HEK293 (cell line): Measurements from ENCODE around the gene KRAS.

Experiments used
- CTCF ChIA-PET: fragments of 350-600 bp; formaldehyde crosslinking; extraction: SDS; loops from one replicate; lab custom pipeline; 2021; ENCODE audit warnings: antibody characterized with exemption; lab: Yijun Ruan, JAX
- POLR2A ChIA-PET: fragments of 300-600 bp; formaldehyde crosslinking; extraction: SDS; loops from one replicate; lab custom pipeline; 2020; ENCODE audit warnings: antibody characterized with exemption, inconsistent platforms; lab: Yijun Ruan, JAX
- H3K27ac ChIP-seq: fragments of 200-500 bp; sonication (Bioruptor generic); 2 replicates; pipeline ENCODE4 v1.5.1; 2014; ENCODE audit warnings: low read depth, low read length, control low read depth, inconsistent platforms; ENCODE audit errors: extremely low read depth
- H3K36me3 ChIP-seq, 2 experiments: fragments of 200-500 bp in 1 of 2; sonication (Bioruptor generic) in 1 of 2; 1 replicate in 1 of 2; 2 replicates in 1 of 2; pipeline ENCODE4 v1.5.1; 2014 to 2017; ENCODE audit warnings: inconsistent platforms in 2 of 2, low read length in 2 of 2; ENCODE audit not compliant: control insufficient read depth in 2 of 2, insufficient read depth in 1 of 2
- H3K4me1 ChIP-seq: fragments of 200-500 bp; sonication (Bioruptor generic); 2 replicates; pipeline ENCODE4 v1.5.1; 2014; ENCODE audit warnings: mild to moderate bottlenecking, low read length, inconsistent platforms; ENCODE audit not compliant: control insufficient read depth, insufficient read depth
- H3K4me3 ChIP-seq: 2 replicates; pipeline ENCODE4 v1.5.1; 2011; ENCODE audit warnings: low read depth, mild to moderate bottlenecking, control low read depth, low read length, moderate library complexity
- H3K9me3 ChIP-seq: fragments of 200-500 bp; sonication (Bioruptor generic); 2 replicates; pipeline ENCODE4 v1.5.1; 2014; ENCODE audit warnings: low read depth, low read length, inconsistent platforms; ENCODE audit not compliant: control insufficient read depth, insufficient read depth
- GFI1B ChIP-seq: fragments of 450-650 bp; formaldehyde crosslinking; IDR thresholded peaks from 2 replicates; pipeline ENCODE4 v1.5.1; 2016; ENCODE audit warnings: missing biosample characterization, missing genetic modification characterization
- HOXA7 ChIP-seq: sonication (generic); formaldehyde crosslinking; IDR thresholded peaks from 2 replicates; pipeline ENCODE4 v1.8.1; 2022; ENCODE audit warnings: missing genetic modification reagents, borderline replicate concordance
- HOXD13 ChIP-seq: sonication (generic); formaldehyde crosslinking; IDR thresholded peaks from 2 replicates; pipeline ENCODE4 v1.8.0; 2022; ENCODE audit warnings: missing genetic modification reagents, borderline replicate concordance
- PRDM1 ChIP-seq: fragments of 450-650 bp; formaldehyde crosslinking; IDR thresholded peaks from 2 replicates; pipeline ENCODE4; 2016; ENCODE audit warnings: missing biosample characterization, missing genetic modification characterization
- SETDB1 ChIP-seq: IDR thresholded peaks from one replicate; pipeline ENCODE4 v1.6.1; 2017; ENCODE audit warnings: mild to moderate bottlenecking, low read length, moderate library complexity, mixed read lengths; ENCODE audit not compliant: insufficient read length
- SP2 ChIP-seq: fragments of 450-650 bp; formaldehyde crosslinking; IDR thresholded peaks from 2 replicates; pipeline ENCODE4 v1.5.1; 2016; ENCODE audit warnings: missing biosample characterization, missing genetic modification characterization
- SP3 ChIP-seq: fragments of 450-650 bp; formaldehyde crosslinking; IDR thresholded peaks from 2 replicates; pipeline ENCODE4 v1.5.1; 2016; ENCODE audit warnings: missing biosample characterization, missing genetic modification characterization
- YY2 ChIP-seq: fragments of 450-650 bp; formaldehyde crosslinking; IDR thresholded peaks from 2 replicates; pipeline ENCODE4 v1.5.1; 2016; ENCODE audit warnings: missing biosample characterization, missing genetic modification characterization
- ZFP69B ChIP-seq: fragments of 450-650 bp; formaldehyde crosslinking; IDR thresholded peaks from 2 replicates; pipeline ENCODE4 v1.5.1; 2016; ENCODE audit warnings: missing biosample characterization, missing genetic modification characterization
- ZNF10 ChIP-seq: fragments of 450-650 bp; formaldehyde crosslinking; IDR thresholded peaks from 2 replicates; pipeline ENCODE4 v1.5.1; 2017; ENCODE audit warnings: missing biosample characterization, missing genetic modification characterization
- ZNF16 ChIP-seq: fragments of 450-650 bp; formaldehyde crosslinking; IDR thresholded peaks from 2 replicates; pipeline ENCODE4 v1.5.1; 2016; ENCODE audit warnings: low read depth, missing biosample characterization, missing genetic modification characterization
- ZNF19 ChIP-seq: fragments of 450-650 bp; formaldehyde crosslinking; IDR thresholded peaks from 2 replicates; pipeline ENCODE4; 2016; ENCODE audit warnings: missing biosample characterization, missing genetic modification characterization, low read depth
- ZNF202 ChIP-seq: fragments of 450-650 bp; formaldehyde crosslinking; IDR thresholded peaks from 2 replicates; pipeline ENCODE4 v1.5.1; 2016; ENCODE audit warnings: missing biosample characterization, missing genetic modification characterization, borderline replicate concordance
- ZNF391 ChIP-seq: fragments of 450-650 bp; formaldehyde crosslinking; IDR thresholded peaks from 2 replicates; pipeline ENCODE4 v1.5.1; 2016; ENCODE audit warnings: low read depth, missing biosample characterization, missing genetic modification characterization, borderline replicate concordance
- ZNF473 ChIP-seq: fragments of 450-650 bp; formaldehyde crosslinking; IDR thresholded peaks from 2 replicates; pipeline ENCODE4 v1.5.1; 2017; ENCODE audit warnings: missing biosample characterization, missing genetic modification characterization
- ZNF501 ChIP-seq: fragments of 450-650 bp; formaldehyde crosslinking; IDR thresholded peaks from 2 replicates; pipeline ENCODE4 v1.5.1; 2016; ENCODE audit warnings: missing biosample characterization, missing genetic modification characterization
- ZNF549 ChIP-seq: fragments of 450-650 bp; IDR thresholded peaks from 2 replicates; pipeline ENCODE4 v1.5.1; 2018; ENCODE audit warnings: missing biosample characterization, missing genetic modification characterization, mild to moderate bottlenecking, inconsistent platforms, moderate library complexity
- ZNF561 ChIP-seq: fragments of 450-650 bp; IDR thresholded peaks from 2 replicates; pipeline ENCODE4 v1.5.1; 2018; ENCODE audit warnings: missing biosample characterization, missing genetic modification characterization, borderline replicate concordance
- ZNF629 ChIP-seq: fragments of 450-650 bp; formaldehyde crosslinking; IDR thresholded peaks from 2 replicates; pipeline ENCODE4 v1.5.1; 2017; ENCODE audit warnings: missing biosample characterization, missing genetic modification characterization
- ZNF664 ChIP-seq: fragments of 450-650 bp; formaldehyde crosslinking; IDR thresholded peaks from 2 replicates; pipeline ENCODE4 v1.5.1; 2016; ENCODE audit warnings: missing biosample characterization, missing genetic modification characterization
- ZNF776 ChIP-seq: fragments of 450-650 bp; formaldehyde crosslinking; IDR thresholded peaks from 2 replicates; pipeline ENCODE4 v1.5.0; 2017; ENCODE audit warnings: missing biosample characterization, missing genetic modification characterization, borderline replicate concordance
- ZNF830 ChIP-seq: fragments of 450-650 bp; IDR thresholded peaks from 2 replicates; pipeline ENCODE4 v1.5.0; 2018; ENCODE audit warnings: missing biosample characterization, missing genetic modification characterization, low read depth, mild to moderate bottlenecking, moderate library complexity
- ZSCAN30 ChIP-seq: fragments of 450-650 bp; IDR thresholded peaks from 2 replicates; pipeline ENCODE4 v1.5.1; 2018; ENCODE audit warnings: missing biosample characterization, mild to moderate bottlenecking, missing genetic modification characterization, moderate library complexity
- TF ChIP-seq, protein P1 (sequence below): fragments of 450-650 bp; formaldehyde crosslinking; IDR thresholded peaks from 2 replicates; pipeline ENCODE4 v1.5.1; 2016; ENCODE audit warnings: missing biosample characterization, missing genetic modification characterization
- TF ChIP-seq, protein P2 (sequence below): fragments of 450-650 bp; formaldehyde crosslinking; IDR thresholded peaks from 2 replicates; pipeline ENCODE4 v1.5.1; 2017; ENCODE audit warnings: missing biosample characterization, missing genetic modification characterization
- TF ChIP-seq, protein P3 (sequence below): fragments of 450-650 bp; formaldehyde crosslinking; IDR thresholded peaks from 2 replicates; pipeline ENCODE4; 2016; ENCODE audit warnings: missing biosample characterization, missing genetic modification characterization
- TF ChIP-seq, protein P4 (sequence below): fragments of 450-650 bp; formaldehyde crosslinking; IDR thresholded peaks from 2 replicates; pipeline ENCODE4 v1.5.1; 2016; ENCODE audit warnings: missing biosample characterization, missing genetic modification characterization, borderline replicate concordance

Gene KRAS

DNA sequence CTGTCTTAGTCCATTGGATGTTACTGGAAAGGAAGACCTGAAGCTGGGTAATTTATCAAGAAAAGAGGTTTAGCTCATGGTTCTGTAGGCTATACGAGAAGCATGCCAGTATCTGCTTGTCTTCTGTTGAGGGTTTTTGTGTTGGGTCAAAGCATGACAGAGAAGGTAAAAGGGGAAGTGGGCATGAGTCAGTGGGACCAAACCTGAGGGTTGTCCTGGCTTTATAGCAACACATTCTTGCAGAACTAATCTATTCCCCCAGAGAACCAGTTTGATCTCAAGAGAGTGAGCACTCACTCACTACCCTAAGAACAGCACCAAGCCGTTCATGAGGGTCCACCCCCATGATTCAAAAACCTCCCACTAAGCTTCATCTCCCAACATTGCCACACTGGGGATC is 19.0 kb upstream of the KRAS start:
- no peaks in the 10 kb centered on the region; the same call in 1 of the 2 replicates for H3K4me1 ChIP-seq
- H3K9me3 ChIP-seq: no peaks in the 10 kb centered on the region
- TF ChIP-seq HOXD13 (no peak), SETDB1 (no peak), ZNF202 (no peak), ZNF19 (tag by site-specific recombination) (no peak), ZNF10 (tag by site-specific recombination) (no peak), ZNF830 (tag by site-specific recombination) (no peak), ZNF549 (tag by site-specific recombination) (no peak), GFI1B (tag by site-specific recombination) (no peak)
- TF ChIP-seq, protein P1, sequence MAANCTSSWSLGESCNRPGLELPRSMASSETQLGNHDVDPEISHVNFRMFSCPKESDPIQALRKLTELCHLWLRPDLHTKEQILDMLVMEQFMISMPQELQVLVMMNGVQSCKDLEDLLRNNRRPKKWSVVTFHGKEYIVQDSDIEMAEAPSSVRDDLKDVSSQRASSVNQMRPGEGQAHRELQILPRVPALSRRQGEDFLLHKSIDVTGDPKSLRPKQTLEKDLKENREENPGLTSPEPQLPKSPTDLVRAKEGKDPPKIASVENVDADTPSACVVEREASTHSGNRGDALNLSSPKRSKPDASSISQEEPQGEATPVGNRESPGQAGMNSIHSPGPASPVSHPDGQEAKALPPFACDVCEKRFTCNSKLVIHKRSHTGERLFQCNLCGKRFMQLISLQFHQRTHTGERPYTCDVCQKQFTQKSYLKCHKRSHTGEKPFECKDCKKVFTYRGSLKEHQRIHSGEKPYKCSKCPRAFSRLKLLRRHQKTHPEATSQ (tag by site-specific recombination): no peak
- TF ChIP-seq, protein P2, sequence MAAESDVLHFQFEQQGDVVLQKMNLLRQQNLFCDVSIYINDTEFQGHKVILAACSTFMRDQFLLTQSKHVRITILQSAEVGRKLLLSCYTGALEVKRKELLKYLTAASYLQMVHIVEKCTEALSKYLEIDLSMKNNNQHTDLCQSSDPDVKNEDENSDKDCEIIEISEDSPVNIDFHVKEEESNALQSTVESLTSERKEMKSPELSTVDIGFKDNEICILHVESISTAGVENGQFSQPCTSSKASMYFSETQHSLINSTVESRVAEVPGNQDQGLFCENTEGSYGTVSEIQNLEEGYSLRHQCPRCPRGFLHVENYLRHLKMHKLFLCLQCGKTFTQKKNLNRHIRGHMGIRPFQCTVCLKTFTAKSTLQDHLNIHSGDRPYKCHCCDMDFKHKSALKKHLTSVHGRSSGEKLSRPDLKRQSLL (tag by site-specific recombination): no peak
- ChIA-PET POLR2A (no interaction called here), CTCF (interaction anchor here (1.2 kb wide), 1 partner anchor 9 kb away, joined by 3 read pairs; no protein-coding TSS in a partner anchor)
- no peak overlapping the region for H3K27ac ChIP-seq
- no peaks in the 10 kb centered on the region for H3K36me3 ChIP-seq
- H3K4me3 ChIP-seq: no peak overlapping the region

DNA sequence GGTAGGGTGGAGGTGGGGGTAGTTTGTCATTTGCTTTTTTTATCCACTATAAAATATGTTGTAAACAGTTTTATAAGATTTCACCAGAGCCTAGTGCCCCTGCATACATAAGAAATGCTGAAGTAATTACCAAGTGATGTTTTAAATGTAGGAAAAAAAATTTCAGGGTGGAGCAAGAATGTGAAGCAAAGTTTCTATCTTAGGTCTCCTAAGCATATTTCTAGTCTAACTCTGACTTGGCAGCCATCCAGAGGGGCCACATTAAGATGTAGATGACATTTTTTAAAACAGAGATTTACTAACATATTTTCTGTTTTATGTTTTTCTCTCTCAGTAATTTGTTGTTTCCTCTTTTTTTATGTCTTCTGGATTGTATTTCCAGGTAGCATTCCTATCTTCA is 15.8 kb upstream of the KRAS start:
- Histone ChIP-seq H3K36me3 (no peaks in the 10 kb centered on the region), H3K27ac (no peak overlapping the region), H3K4me3 (no peak overlapping the region), H3K4me1 (no peaks in the 10 kb centered on the region; the same call in 1 of the 2 replicates), H3K9me3 (no peaks in the 10 kb centered on the region)
- ChIA-PET CTCF (interaction anchor here (0.5 kb wide), 1 partner anchor 22 kb away, joined by 3 read pairs; no protein-coding TSS in a partner anchor), POLR2A (no interaction called here)
- TF ChIP-seq ZNF19 (tag by site-specific recombination): no peak
- TF ChIP-seq ZFP69B: no peak
- no peak for TF ChIP-seq YY2
- no peak for TF ChIP-seq HOXA7
- TF ChIP-seq SP3 (tag by site-specific recombination): no peak
- TF ChIP-seq, protein P3, sequence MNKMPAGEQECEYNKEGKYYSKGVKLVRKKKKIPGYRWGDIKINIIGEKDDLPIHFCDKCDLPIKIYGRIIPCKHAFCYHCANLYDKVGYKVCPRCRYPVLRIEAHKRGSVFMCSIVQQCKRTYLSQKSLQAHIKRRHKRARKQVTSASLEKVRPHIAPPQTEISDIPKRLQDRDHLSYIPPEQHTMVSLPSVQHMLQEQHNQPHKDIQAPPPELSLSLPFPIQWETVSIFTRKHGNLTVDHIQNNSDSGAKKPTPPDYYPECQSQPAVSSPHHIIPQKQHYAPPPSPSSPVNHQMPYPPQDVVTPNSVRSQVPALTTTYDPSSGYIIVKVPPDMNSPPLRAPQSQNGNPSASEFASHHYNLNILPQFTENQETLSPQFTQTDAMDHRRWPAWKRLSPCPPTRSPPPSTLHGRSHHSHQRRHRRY: no peak
- TF ChIP-seq ZNF561 (tag by site-specific recombination): no peak
- TF ChIP-seq ZNF776: no peak
- no peak for TF ChIP-seq ZNF16 (tag by site-specific recombination)
- no peak for TF ChIP-seq ZNF629 (tag by site-specific recombination)
- TF ChIP-seq ZNF473 (tag by site-specific recombination): no peak
- no peak for TF ChIP-seq ZNF501 (tag by site-specific recombination)
- TF ChIP-seq PRDM1 (tag by site-specific recombination): no peak
- no peak for TF ChIP-seq ZNF391
- TF ChIP-seq, protein P4, sequence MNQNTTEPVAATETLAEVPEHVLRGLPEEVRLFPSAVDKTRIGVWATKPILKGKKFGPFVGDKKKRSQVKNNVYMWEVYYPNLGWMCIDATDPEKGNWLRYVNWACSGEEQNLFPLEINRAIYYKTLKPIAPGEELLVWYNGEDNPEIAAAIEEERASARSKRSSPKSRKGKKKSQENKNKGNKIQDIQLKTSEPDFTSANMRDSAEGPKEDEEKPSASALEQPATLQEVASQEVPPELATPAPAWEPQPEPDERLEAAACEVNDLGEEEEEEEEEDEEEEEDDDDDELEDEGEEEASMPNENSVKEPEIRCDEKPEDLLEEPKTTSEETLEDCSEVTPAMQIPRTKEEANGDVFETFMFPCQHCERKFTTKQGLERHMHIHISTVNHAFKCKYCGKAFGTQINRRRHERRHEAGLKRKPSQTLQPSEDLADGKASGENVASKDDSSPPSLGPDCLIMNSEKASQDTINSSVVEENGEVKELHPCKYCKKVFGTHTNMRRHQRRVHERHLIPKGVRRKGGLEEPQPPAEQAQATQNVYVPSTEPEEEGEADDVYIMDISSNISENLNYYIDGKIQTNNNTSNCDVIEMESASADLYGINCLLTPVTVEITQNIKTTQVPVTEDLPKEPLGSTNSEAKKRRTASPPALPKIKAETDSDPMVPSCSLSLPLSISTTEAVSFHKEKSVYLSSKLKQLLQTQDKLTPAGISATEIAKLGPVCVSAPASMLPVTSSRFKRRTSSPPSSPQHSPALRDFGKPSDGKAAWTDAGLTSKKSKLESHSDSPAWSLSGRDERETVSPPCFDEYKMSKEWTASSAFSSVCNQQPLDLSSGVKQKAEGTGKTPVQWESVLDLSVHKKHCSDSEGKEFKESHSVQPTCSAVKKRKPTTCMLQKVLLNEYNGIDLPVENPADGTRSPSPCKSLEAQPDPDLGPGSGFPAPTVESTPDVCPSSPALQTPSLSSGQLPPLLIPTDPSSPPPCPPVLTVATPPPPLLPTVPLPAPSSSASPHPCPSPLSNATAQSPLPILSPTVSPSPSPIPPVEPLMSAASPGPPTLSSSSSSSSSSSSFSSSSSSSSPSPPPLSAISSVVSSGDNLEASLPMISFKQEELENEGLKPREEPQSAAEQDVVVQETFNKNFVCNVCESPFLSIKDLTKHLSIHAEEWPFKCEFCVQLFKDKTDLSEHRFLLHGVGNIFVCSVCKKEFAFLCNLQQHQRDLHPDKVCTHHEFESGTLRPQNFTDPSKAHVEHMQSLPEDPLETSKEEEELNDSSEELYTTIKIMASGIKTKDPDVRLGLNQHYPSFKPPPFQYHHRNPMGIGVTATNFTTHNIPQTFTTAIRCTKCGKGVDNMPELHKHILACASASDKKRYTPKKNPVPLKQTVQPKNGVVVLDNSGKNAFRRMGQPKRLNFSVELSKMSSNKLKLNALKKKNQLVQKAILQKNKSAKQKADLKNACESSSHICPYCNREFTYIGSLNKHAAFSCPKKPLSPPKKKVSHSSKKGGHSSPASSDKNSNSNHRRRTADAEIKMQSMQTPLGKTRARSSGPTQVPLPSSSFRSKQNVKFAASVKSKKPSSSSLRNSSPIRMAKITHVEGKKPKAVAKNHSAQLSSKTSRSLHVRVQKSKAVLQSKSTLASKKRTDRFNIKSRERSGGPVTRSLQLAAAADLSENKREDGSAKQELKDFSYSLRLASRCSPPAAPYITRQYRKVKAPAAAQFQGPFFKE (tag by site-specific recombination): no peak
- no peak for TF ChIP-seq SP2 (tag by site-specific recombination)
- TF ChIP-seq ZSCAN30 (tag by site-specific recombination): no peak
- TF ChIP-seq ZNF664: no peak
